Testis (tissue), 3 donors: Measurements from ENCODE around the gene FBXW5. TPM values are rescaled to one million over a fixed set of nuclear protein-coding genes. Genes with fewer than 3 reads are reported as not detected.

Experiments
- DNase-seq: peaks from one replicate; pipeline ENCODE4 v3.0.0-alpha.2; 2019
- H3K27ac ChIP-seq, 2 donors: fragments of 200-600 bp; sonication (generic); one replicate each; pipeline ENCODE4 v1.5.1; 2019
- H3K27me3 ChIP-seq: fragments of 200-600 bp; sonication (generic); one replicate; pipeline ENCODE4 v1.5.1; 2019
- H3K36me3 ChIP-seq: fragments of 200-600 bp; sonication (generic); one replicate; pipeline ENCODE4 v1.5.1; 2017; ENCODE audit warnings: low read depth; ENCODE audit errors: missing control alignments
- H3K4me1 ChIP-seq: fragments of 200-600 bp; sonication (generic); one replicate; pipeline ENCODE4 v1.5.1; 2019
- H3K4me3 ChIP-seq, 2 donors: fragments of 200-600 bp; sonication (generic); one replicate each; pipeline ENCODE4 v1.5.1; 2017 to 2019
- H3K9me3 ChIP-seq: fragments of 200-600 bp; sonication (generic); one replicate; pipeline ENCODE4 v1.5.1; 2017
- CTCF ChIP-seq, 3 experiments: fragments of 450-650 bp in 2 of 3; fragments of 200-600 bp in 1 of 3; sonication (generic) in 1 of 3; IDR thresholded peaks; one replicate each; pipeline ENCODE4 v1.5.1; 2016 to 2019; ENCODE audit warnings: antibody characterized with exemption in 3 of 3, mild to moderate bottlenecking in 2 of 3, moderate library complexity in 1 of 3
- POLR2A ChIP-seq: fragments of 450-650 bp; IDR thresholded peaks from one replicate; pipeline ENCODE4 v1.6.1; 2017; ENCODE audit warnings: antibody characterized with exemption, mild to moderate bottlenecking, moderate library complexity
- WGBS, 2 donors: methylation state at CpG; one replicate each; pipeline ENCODE4 v1.1.5; 2018; 5-methylcytosine and 5-hydroxymethylcytosine counted together
- intact Hi-C: fragments of 100-400 bp; cut with DNase I; formaldehyde crosslinking; loops from one replicate; pipeline ENCODE4 v1.15.1; 2023; ENCODE audit warnings: low total_unique reads
- polyA plus RNA-seq: library from polyadenylated mRNA; stranded (reverse); fragments of 350-450 nt; fragmentation: Illumina TruSeq; extraction: RNeasy Lipid Tissue Mini Kit (QIAGEN cat#74804); gene quantifications from one replicate; pipeline ENCODE4 v1.2.3, GENCODE V29; 2014; ENCODE audit warnings: low read depth, low replicate concordance; ENCODE audit not compliant: insufficient read depth
- total RNA-seq, 2 donors: library from RNA; depleted of rRNA; stranded (reverse); fragments of >200 nt; gene quantifications; one replicate each; pipeline ENCODE4 v1.2.3, GENCODE V29; 2016

The FBXW5 gene
- total and polyA plus RNA-seq, 3 donors from 2014 or later: 452 to 749 (median 509) TPM

GRCh38 chr9:136920734-136921231, 23.8 kb downstream of the FBXW5 start:
- DNase-seq: no peak
- Histone ChIP-seq H3K4me1 (peaks cover 15% of the 10 kb centered on the region), H3K4me3 (no peak overlapping the region), H3K27me3 (no peaks in the 10 kb centered on the region), H3K9me3 (no peaks in the 10 kb centered on the region), H3K36me3 (no peaks in the 10 kb centered on the region), H3K27ac (no peak overlapping the region)
- intact Hi-C loops: no loop called here
- no peak for TF ChIP-seq CTCF (IDR thresholded peaks at IDR 0.05)
- no peak for TF ChIP-seq POLR2A
- 95% methylated on average over 11 to 14 of the region's 14 CpGs for WGBS, 2 donors

GRCh38 chr9:136920069-136920468, 24.5 kb downstream of the FBXW5 start:
- intact Hi-C loops: no loop called here

GRCh38 chr9:136917902-136918301, 26.6 kb downstream of the FBXW5 start:
- no peak for DNase-seq
- Histone ChIP-seq H3K9me3 (no peaks in the 10 kb centered on the region), H3K4me3 (no peak overlapping the region), H3K27me3 (no peaks in the 10 kb centered on the region), H3K4me1 (peaks cover 15% of the 10 kb centered on the region), H3K36me3 (no peaks in the 10 kb centered on the region), H3K27ac (no peak overlapping the region)
- 92 to 94% methylated on average over 11 of the region's 11 CpGs for WGBS, 2 donors
- intact Hi-C loops: no loop called here
- TF ChIP-seq CTCF (IDR thresholded peaks at IDR 0.05): no peak
- no peak for TF ChIP-seq POLR2A

More at GRCh38 chr9:136920069-136920468, 24.5 kb downstream of the FBXW5 start:
- Histone ChIP-seq H3K9me3 (no peaks in the 10 kb centered on the region), H3K36me3 (no peaks in the 10 kb centered on the region), H3K27ac (no peak overlapping the region), H3K27me3 (no peaks in the 10 kb centered on the region), H3K4me3 (no peak overlapping the region), H3K4me1 (peaks cover 15% of the 10 kb centered on the region)
- no peak for DNase-seq
- WGBS, 2 donors: 95 to 99% methylated on average over 14 of the region's 15 CpGs
- TF ChIP-seq CTCF (IDR thresholded peaks at IDR 0.05): no peak
- TF ChIP-seq POLR2A: no peak

- TF ChIP-seq POLR2A: no peak
- TF ChIP-seq CTCF (IDR thresholded peaks at IDR 0.05): no peak
- Histone ChIP-seq H3K27me3 (no peaks in the 10 kb centered on the region), H3K4me3 (no peak overlapping the region), H3K9me3 (no peaks in the 10 kb centered on the region), H3K36me3 (no peaks in the 10 kb centered on the region), H3K27ac (no peak overlapping the region), H3K4me1 (peaks cover 6% of the 10 kb centered on the region)
- intact Hi-C loops: no loop called here
- WGBS, 2 donors: 91 to 93% methylated on average over 29 to 32 of the region's 32 CpGs
- DNase-seq: no peak
Observed at GRCh38 chr9:136916330-136917184, 28.0 kb downstream of the FBXW5 start.
